K562 (cell line): ENCODE measurements around the gene FGR.

Experiments used
- BCL6 ChIP-seq: fragments of 250-450 bp; sonication (Bioruptor Pico); IDR thresholded peaks from 2 replicates; pipeline ENCODE4 v1.4.0; 2020
- CTCF ChIP-seq, 3 experiments: IDR thresholded peaks in 2 of 3; conservative IDR thresholded peaks in 1 of 3; 2 replicates each; pipeline ENCODE4 v1.5.1; 2011 to 2012; ENCODE audit warnings: low read length in 3 of 3, mild to moderate bottlenecking in 3 of 3, control low read depth in 2 of 3, improper control_type of control experiment in 1 of 3, inconsistent platforms in 1 of 3, low read depth in 1 of 3, mixed read lengths in 1 of 3, moderate library complexity in 1 of 3; ENCODE audit not compliant: insufficient read depth in 2 of 3
- E2F6 ChIP-seq, 2 experiments: IDR thresholded peaks; 2 replicates each; pipeline ENCODE4 v1.6.1; 2011; ENCODE audit warnings: borderline replicate concordance in 1 of 2, control low read depth in 1 of 2, low read depth in 1 of 2, low read length in 1 of 2, mild to moderate bottlenecking in 1 of 2, mixed read lengths in 1 of 2, moderate library complexity in 1 of 2; ENCODE audit not compliant: insufficient read depth in 1 of 2, insufficient read length in 1 of 2, poor library complexity in 1 of 2, severe bottlenecking in 1 of 2; ENCODE audit errors: extremely low read depth in 1 of 2
- ELF2 ChIP-seq: fragments of 250-450 bp; sonication (Bioruptor Pico); IDR thresholded peaks from 2 replicates; pipeline ENCODE4 v1.5.0; 2021; ENCODE audit warnings: mild to moderate bottlenecking
- ETV6 ChIP-seq, 3 experiments: fragments of 150-350 bp in 1 of 3; sonication (generic) in 1 of 3; formaldehyde crosslinking in 1 of 3; IDR thresholded peaks; 2 replicates each; pipeline versions ENCODE4 v1.6.1 to v1.8.0; 2014 to 2022; ENCODE audit warnings: borderline replicate concordance in 2 of 3, low read depth in 2 of 3, antibody characterized with exemption in 1 of 3, low read length in 1 of 3, mild to moderate bottlenecking in 1 of 3, missing genetic modification reagents in 1 of 3
- HNRNPK ChIP-seq: fragments of 200-400 bp; formaldehyde crosslinking; IDR thresholded peaks from one replicate; pipeline ENCODE4 v1.6.1; 2018; ENCODE audit warnings: mild to moderate bottlenecking, low read depth, low read length; ENCODE audit not compliant: poor library complexity, severe bottlenecking
- JUND ChIP-seq, 2 experiments: IDR thresholded peaks; 2 replicates in 1 of 2; 3 replicates in 1 of 2; pipeline ENCODE4 v1.6.1; 2011; ENCODE audit warnings: borderline replicate concordance in 2 of 2, low read depth in 2 of 2, low read length in 2 of 2, improper control_type of control experiment in 1 of 2, missing biosample characterization in 1 of 2, missing genetic modification characterization in 1 of 2, missing genetic modification reagents in 1 of 2
- ZBTB1 ChIP-seq: sonication (generic); formaldehyde crosslinking; IDR thresholded peaks from 2 replicates; pipeline ENCODE4 v1.8.1; 2023; ENCODE audit warnings: missing genetic modification reagents, low read depth, mild to moderate bottlenecking, borderline replicate concordance
- ZNF507 ChIP-seq: conservative IDR thresholded peaks from 2 replicates; pipeline ENCODE4 v1.6.1; 2017; ENCODE audit warnings: missing genetic modification characterization, missing compliant biosample characterization
- ZNF583 ChIP-seq: fragments of 250-450 bp; sonication (Bioruptor Pico); IDR thresholded peaks from 2 replicates; pipeline ENCODE4 v1.4.0; 2020

GRCh38 chr1:27604579-27605299, 30.2 kb downstream of the FGR start:
- TF ChIP-seq CTCF (IDR thresholded peaks at IDR 0.05 in 2 of 3, conservative IDR thresholded peaks at IDR 0.05 in 1 of 3; ENCODE audit: insufficient read depth in 2 of 3, low read depth in 1 of 3, low read length in 3 of 3) (no peak), JUND (IDR thresholded peaks at IDR 0.05; ENCODE audit: borderline replicate concordance, low read depth, low read length) (no peak), JUND (tag; IDR thresholded peaks at IDR 0.05; ENCODE audit: borderline replicate concordance, low read depth, low read length) (no peak), ZNF583 (CRISPR knock-in tag) (no peak), BCL6 (CRISPR knock-in tag) (no peak), ZNF507 (no peak), HNRNPK (no peak), ETV6 (IDR thresholded peaks at IDR 0.05; ENCODE audit: borderline replicate concordance in 1 of 2, low read depth in 2 of 2, low read length in 1 of 2) (no peak), ETV6 (CRISPR knock-in tag; IDR thresholded peaks at IDR 0.05; ENCODE audit: borderline replicate concordance) (no peak), ZBTB1 (CRISPR knock-in tag) (no peak), ELF2 (CRISPR knock-in tag) (no peak), E2F6 (IDR thresholded peaks at IDR 0.05; ENCODE audit: borderline replicate concordance in 1 of 2, extremely low read depth in 1 of 2, insufficient read depth in 1 of 2, insufficient read length in 1 of 2, low read depth in 1 of 2, low read length in 1 of 2, poor library complexity in 1 of 2, severe bottlenecking in 1 of 2) (no peak)
